ENCODE data around the gene LCE4A.

The LCE4A gene

GRCh38 chr1:152747831-152748230, 39.9 kb downstream of the LCE4A start:
- no peak for DNase-seq

DNA sequence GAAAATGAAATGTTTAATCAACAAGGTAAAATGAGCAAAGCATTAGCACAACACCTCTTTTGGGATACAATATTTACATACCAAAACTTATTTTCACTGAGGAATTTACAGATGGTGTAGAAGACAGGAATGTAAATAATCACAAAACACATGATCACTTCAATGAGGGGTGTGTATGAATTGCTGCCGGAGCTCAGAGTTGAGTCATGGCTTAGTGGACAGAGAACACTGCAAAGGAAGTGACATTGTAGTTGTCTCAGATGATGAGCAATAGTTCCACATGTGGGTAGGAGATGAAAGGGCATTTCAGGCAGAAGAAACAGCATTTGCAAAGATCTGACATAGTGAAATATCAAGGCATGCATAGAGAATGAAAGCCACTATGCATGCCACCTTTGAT, 44.3 kb downstream of the LCE4A start:
- no peak for DNase-seq

DNA sequence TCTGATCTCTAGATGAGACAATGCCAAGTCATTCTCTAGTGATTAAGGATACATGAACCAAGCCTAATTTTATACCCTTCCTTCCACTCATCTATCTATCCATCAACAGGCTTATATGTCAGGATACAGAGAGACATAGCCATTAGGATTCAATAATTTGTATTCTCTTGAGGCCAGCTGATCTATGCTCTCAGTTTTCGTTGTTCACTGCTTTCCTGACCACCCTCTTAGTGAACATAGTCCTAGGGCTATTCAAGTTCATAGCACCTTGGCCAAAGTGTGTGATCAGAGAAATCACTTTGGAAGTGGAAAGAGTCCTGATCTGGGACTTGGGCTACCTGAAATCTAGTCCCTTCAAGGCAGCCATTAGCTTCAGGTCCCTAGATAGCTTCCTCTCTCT, 45.6 kb downstream of the LCE4A start:
- no peak for DNase-seq

GRCh38 chr1:152756872-152757271, 48.9 kb downstream of the LCE4A start:
- DNase-seq, result no peak

- DNase-seq, result no peak
Measured at GRCh38 chr1:152757747-152758146, 49.8 kb downstream of the LCE4A start, which contains the start of gene KPRP. TSS of gene KPRP (plus strand) at chr1:152758025. CDS start at chr1:152759589, 1,564 bp downstream.

DNA sequence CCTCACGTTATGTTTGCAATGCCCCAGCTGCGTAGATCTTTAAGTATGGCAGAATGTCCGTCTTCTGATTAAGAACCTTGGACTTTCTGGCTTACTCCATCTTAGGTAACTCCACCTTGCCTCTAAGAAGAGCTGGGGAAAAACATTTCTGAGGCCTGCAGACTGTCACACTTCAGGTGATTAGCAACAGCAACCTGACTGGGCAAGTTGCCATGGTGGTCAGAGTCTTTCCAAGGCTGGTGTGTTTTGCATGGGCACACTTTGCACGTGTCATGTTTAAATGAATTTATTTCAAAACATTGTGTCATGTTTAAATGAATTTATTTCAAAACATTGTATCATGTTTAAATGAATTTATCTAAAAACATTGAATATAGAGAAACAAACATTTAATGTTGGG, 50.7 kb downstream of the LCE4A start:
- no peak for DNase-seq

Data from CD4-positive, alpha-beta T cell treated with Interferon alpha-2 for 1 hour (primary cell).